HG03097 (cell line): ENCODE results near the gene KRT74.

Experiments
- ATAC-seq: cut with Tn5 transposase; IDR thresholded peaks from one replicate; pipeline ENCODE4 v1.9.1; 2021; ENCODE audit not compliant: unreplicated experiment, low FRiP score

The KRT74 gene

DNA sequence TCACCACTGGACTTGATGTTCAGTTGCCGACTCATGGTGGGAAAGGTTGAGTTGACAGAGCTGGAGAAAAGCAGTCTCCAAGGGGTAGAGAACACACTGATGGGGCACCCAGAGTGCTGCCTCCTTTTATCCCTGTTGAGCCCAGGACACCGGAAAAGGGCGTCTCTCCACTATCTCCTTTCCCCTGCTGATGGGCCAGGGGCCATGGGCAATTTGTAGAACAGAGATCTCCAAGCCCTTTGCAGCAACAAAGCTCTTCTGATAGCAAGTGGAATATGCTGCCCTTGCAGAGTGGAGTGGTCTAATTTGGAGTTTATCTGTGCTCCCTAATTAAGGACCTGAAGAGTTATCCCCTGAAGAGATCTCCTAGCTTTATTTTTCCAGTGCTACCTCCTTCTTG lies at the start of gene KRT74:
Gene KRT74 (minus strand): TSS at position 101 of the 400 bp plus-strand sequence. CDS start 66 bp downstream, at position 35.
- ATAC-seq = no peak

DNA sequence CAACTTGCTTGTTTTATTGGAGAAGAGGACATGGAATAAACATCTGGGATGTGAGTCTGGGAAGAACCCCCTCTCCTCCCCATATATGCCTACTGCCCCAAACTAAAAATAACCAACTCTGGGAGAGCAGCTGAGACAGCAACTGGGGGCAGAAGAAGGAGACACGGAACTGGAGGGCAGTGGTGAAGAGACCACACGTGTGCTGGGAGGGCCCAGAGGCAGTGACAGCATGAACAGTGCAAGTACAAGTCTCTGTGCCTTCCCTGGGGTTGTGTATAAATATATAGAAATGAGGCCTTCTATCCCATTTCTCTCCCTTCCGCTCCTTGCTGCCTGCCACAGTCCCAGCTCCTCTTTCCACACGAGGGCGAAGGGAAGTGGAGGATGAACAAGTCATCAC lies 48.7 kb upstream of the KRT74 start:
- no peak for ATAC-seq

DNA sequence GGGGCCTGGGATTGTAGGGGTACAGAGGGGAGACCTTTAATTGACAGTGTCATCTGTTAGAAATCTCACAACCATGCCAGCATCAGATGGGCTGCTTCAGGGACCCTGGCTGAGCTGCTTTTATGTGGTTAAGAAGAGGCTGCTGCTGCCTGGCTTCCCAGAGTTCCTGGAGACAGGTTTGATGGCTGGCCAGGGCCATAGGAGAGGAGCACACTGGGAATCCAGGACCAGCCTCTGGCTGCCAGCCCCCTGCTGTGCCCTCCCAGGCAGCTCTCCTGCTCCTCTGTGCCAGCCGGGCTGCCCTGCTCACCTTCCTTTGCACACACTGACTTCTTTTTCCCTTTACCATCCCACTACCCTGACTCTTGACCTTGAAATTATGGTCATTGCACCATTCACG lies 45.2 kb upstream of the KRT74 start:
- ATAC-seq = no peak

DNA sequence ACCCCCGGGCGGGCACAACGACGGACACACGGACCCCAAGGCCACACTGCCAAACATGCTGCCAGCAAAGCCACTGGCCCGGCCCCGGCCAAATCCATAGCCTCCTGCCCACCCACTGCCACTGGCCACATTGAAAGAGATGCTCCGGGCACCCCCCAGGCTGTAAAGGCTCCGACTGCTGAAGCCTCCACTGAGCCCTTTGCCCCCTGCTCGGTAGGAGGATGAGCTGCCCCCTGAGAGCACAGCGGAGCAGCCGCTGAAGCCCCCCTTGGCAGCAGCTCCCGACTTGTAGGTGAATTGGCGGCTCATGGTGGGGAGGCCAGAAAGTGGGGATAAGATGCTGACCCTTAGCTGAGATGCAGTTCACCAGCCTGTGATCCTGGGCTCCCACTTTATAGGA lies 44.6 kb upstream of the KRT74 start, which contains the start of gene KRT73:
Gene KRT73 (minus strand): TSS at position 344 of the 400 bp plus-strand sequence. CDS start 35 bp downstream, at position 309.
- no peak for ATAC-seq

- ATAC-seq = no peak
Observed at GRCh38 chr12:52617403-52617785, 43.8 kb upstream of the KRT74 start.

DNA sequence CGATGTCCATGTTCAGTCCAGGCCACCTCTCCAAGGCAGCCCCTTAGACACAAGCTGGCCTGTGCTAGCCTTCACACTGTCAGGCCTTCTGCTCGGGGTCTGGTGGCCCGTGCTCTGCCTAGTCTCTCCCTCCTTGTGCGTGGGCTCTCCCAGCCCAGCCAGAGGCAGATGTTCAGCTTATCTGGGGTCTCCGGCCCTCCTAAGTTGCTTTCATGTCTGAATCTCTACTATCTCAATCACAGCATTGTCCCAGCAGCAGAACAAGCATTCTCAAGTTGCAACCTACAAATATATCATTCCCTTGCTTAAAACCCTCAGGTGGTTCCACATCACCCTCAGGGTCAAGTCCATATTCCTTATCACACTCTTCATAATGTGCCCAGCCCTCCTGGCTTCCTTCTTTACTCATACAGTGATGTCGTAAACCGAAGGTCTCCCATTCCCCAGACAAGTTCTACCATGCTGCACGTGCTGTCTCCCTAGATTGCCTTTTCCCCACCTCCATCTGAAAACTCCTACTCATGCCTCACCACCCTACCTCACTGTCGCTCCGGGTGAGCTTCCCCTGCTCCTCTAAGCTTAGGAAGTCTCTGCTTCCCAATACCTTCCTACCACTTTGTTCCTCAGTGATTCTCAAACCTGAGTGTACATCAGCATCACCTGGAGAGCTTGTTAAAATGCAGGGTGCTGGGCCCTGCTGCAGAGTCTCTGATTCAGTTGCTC lies 43.2 kb upstream of the KRT74 start:
- ATAC-seq = no peak

GRCh38 chr12:52615912-52616311 lies 42.3 kb upstream of the KRT74 start:
- ATAC-seq = no peak

GRCh38 chr12:52615208-52615868 lies 41.7 kb upstream of the KRT74 start:
- ATAC-seq = no peak

GRCh38 chr12:52614381-52615207 lies 41.0 kb upstream of the KRT74 start:
- no peak for ATAC-seq

GRCh38 chr12:52613384-52614030 lies 39.9 kb upstream of the KRT74 start:
- no peak for ATAC-seq

- ATAC-seq = no peak
Observed at GRCh38 chr12:52612431-52613383, 39.1 kb upstream of the KRT74 start.

GRCh38 chr12:52611080-52611468 lies 37.4 kb upstream of the KRT74 start:
- ATAC-seq = no peak

DNA sequence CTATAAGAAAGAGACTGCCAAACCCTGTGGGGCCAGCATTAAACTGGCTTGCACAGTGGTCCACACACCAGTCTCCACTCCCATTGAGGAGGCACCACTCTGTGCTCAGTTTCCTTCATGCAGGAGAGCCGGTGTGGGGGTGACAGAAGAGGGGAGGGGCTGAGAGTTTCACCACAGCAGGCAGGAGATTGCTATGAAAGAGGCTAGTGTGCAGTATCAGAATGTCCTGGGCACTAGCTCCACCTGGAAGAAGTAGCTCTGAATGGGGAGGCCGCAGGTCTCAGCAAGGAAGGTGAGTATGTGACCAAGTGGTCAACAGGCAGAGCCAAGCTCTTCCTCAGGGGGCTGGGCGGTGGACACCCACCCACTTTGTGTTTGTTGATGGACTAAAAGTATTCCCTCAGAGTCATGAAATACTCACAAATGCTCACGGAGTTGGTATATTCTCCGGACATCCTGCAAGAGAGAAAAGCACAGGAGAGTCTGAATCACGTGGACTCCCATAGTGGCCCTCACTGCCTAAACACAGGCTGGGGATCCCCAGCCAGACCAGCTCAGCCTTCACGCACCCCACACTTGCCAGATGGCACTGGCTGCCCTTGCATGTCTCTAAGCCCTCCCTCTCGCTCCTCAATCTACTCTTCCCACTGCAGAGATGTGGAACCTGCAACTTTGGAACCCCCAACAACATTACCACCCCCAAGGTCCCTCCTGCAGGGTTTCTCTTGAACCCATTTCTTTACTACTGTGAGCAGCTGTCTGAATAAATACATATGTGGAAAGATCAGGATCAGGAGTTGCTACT lies 35.4 kb upstream of the KRT74 start:
- no peak for ATAC-seq

DNA sequence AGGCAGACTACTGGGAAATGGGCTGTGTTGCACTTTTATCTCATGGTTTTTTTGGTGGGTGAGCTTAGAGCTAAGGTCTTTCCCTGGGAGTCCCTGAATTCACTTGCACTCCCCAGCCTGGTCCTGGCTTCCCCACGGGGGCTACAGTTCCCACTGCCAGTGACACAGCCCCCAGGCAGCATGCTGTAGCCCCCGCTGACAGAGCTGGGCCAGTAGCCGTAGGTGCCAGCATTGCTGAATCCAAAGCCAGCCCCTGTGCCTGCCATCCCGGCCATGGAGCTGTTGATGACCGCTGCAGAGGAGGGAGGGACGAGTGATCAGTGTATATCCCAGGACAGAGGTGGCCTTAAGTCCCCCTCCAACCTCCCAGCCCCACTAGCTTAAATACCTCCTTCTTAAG lies 34.5 kb upstream of the KRT74 start:
- ATAC-seq = no peak

DNA sequence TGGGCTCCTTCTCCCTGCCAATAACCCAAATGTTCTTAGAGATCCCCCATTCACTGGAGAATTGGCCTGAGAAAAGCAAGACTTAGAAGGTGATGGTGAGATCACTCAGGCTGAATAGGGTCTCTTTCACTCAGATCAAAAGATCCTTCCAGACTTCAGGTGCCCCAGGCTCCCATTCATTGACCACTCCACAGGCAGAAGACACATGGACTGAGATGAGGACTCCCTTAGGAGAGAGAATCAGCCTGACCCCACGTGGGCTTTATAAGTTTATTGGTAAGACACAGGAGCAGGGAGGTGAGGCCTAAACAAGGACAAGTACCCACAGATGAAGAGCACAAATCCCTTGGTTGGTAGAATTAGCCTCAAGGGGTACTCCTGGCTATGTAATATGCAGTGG lies 33.7 kb upstream of the KRT74 start:
- ATAC-seq = no peak

GRCh38 chr12:52606581-52607218 lies 33.1 kb upstream of the KRT74 start:
- no peak for ATAC-seq

DNA sequence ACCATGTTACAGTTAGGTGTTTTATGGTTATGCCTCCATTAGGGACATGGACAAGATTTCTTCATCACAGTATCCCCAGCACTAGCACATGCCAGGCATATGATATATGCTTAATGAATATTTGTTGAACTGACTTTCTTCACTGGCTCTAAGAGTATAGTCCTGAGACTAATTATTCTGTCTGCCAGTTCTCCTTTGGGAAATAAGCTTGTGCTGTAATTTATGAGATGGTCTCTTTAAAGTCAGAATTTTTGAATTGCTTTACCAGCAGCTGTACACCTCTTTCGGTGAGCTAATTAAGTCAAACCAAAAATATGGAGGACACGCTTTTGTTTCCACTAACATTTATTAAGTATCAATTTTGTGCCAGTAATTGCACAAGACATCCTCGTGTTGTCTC lies 32.5 kb upstream of the KRT74 start:
- no peak for ATAC-seq

DNA sequence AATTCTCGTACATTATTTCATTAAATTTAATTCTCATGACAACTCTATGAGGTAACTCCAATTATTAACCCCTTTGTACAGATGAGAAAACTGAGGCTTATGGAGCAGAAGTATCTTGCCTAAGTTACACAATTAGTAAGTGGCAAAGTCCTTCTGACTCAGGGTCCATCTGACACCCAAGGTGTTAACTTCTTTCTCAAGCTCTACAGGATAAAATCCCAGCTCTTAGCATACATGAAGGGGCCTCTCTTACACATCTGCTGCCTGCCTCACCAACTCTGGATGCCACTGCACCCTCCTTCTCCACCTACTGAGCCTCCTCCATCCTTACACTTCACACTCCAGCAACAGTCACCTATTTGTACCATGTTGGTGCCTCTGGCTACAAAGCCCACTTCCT lies 31.9 kb upstream of the KRT74 start:
- no peak for ATAC-seq

- ATAC-seq = no peak
Observed at GRCh38 chr12:52604859-52605258, 31.2 kb upstream of the KRT74 start.
